Astrocyte (in vitro differentiated cells and primary cell): ENCODE results near the gene CTBP2. TPM values are rescaled to one million over a fixed set of nuclear protein-coding genes. Genes with fewer than 3 reads are reported as not detected.

Experiments used
- DNase-seq: peaks from one replicate; pipeline ENCODE4 v3.0.0-alpha.2; 2010; ENCODE audit warnings: low read depth
- FAIRE-seq: peaks from 2 replicates; lab custom pipeline; 2011; peaks lifted over from hg19 to GRCh38; lab: Jason Lieb, UNC
- H2AFZ ChIP-seq: 2 replicates; pipeline ENCODE4 v1.6.0; 2012; ENCODE audit warnings: low read depth, low read length, inconsistent platforms
- H3K27ac ChIP-seq: 2 replicates; pipeline ENCODE4 v1.5.1; 2011; ENCODE audit warnings: low read depth, low read length, inconsistent platforms
- H3K27me3 ChIP-seq: 2 replicates; pipeline ENCODE4 v1.6.0; 2011; ENCODE audit warnings: low read length, inconsistent platforms; ENCODE audit not compliant: insufficient read depth
- H3K36me3 ChIP-seq: 2 replicates; pipeline ENCODE4 v1.5.1; 2011; ENCODE audit warnings: low read length, inconsistent platforms; ENCODE audit not compliant: insufficient read depth
- H3K4me1 ChIP-seq: 2 replicates; pipeline ENCODE4 v1.5.1; 2011; ENCODE audit warnings: low read length, inconsistent platforms; ENCODE audit not compliant: insufficient read depth
- H3K4me2 ChIP-seq: 2 replicates; pipeline ENCODE4 v1.6.0; 2012; ENCODE audit warnings: low read length, inconsistent platforms
- H3K4me3 ChIP-seq: 2 replicates; pipeline ENCODE4 v1.5.1; 2011; ENCODE audit warnings: low read depth, mild to moderate bottlenecking, low read length, inconsistent platforms; ENCODE audit not compliant: insufficient read depth
- H3K79me2 ChIP-seq: 2 replicates; pipeline ENCODE4 v1.6.0; 2012; ENCODE audit warnings: mild to moderate bottlenecking, low read length, inconsistent platforms; ENCODE audit not compliant: insufficient read depth
- H3K9ac ChIP-seq: 2 replicates; pipeline ENCODE4 v1.6.0; 2012; ENCODE audit warnings: mild to moderate bottlenecking, low read length, inconsistent platforms
- H3K9me3 ChIP-seq: 2 replicates; pipeline ENCODE4 v1.5.1; 2012; ENCODE audit warnings: low read depth, mild to moderate bottlenecking, low read length, inconsistent platforms; ENCODE audit not compliant: insufficient read depth
- H4K20me1 ChIP-seq: 2 replicates; pipeline ENCODE4 v1.6.0; 2012; ENCODE audit warnings: low read length, inconsistent platforms; ENCODE audit not compliant: insufficient read depth
- H3K27ac Mint-ChIP-seq: one replicate; pipeline ENCODE4 v1.8.0; 2021; ENCODE audit warnings: mild to moderate bottlenecking, mixed read lengths; ENCODE audit not compliant: unreplicated experiment
- H3K27me3 Mint-ChIP-seq: one replicate; pipeline ENCODE4 v1.8.0; 2021; ENCODE audit warnings: low read depth, mixed read lengths; ENCODE audit not compliant: unreplicated experiment
- H3K36me3 Mint-ChIP-seq: one replicate; pipeline ENCODE4 v1.8.0; 2021; ENCODE audit warnings: low read depth, mixed read lengths; ENCODE audit not compliant: unreplicated experiment
- H3K4me1 Mint-ChIP-seq: one replicate; pipeline ENCODE4 v1.8.0; 2021; ENCODE audit warnings: low read depth, mixed read lengths; ENCODE audit not compliant: unreplicated experiment
- H3K4me3 Mint-ChIP-seq: one replicate; pipeline ENCODE4 v1.8.0; 2021; ENCODE audit warnings: mild to moderate bottlenecking, moderate library complexity, mixed read lengths; ENCODE audit not compliant: unreplicated experiment
- H3K9me3 Mint-ChIP-seq: one replicate; pipeline ENCODE4 v1.8.0; 2021; ENCODE audit warnings: mild to moderate bottlenecking, mixed read lengths; ENCODE audit not compliant: unreplicated experiment
- CTCF ChIP-seq: IDR thresholded peaks from 2 replicates; pipeline ENCODE4 v1.5.1; 2011; ENCODE audit warnings: low read depth, mild to moderate bottlenecking, inconsistent platforms, low read length, moderate library complexity; ENCODE audit not compliant: insufficient read depth
- EZH2 ChIP-seq: IDR thresholded peaks from 2 replicates; pipeline ENCODE4 v1.6.1; 2012; ENCODE audit warnings: mild to moderate bottlenecking, low read length, inconsistent platforms; ENCODE audit not compliant: insufficient read depth
- total RNA-seq: library from RNA; stranded (reverse); gene quantifications from 2 replicates; pipeline ENCODE4 v1.2.1, GENCODE V29; 2021

CTBP2 gene
- total RNA-seq, 1 donor from 2014 or later, result 109 TPM

GRCh38 chr10:125135771-125136035 lies 24.7 kb downstream of the CTBP2 start:
- Mint-ChIP-seq H3K4me3 (no peak overlapping the region), H3K4me1 (peaks cover 46% of the 10 kb centered on the region), H3K36me3 (peaks cover 24% of the 10 kb centered on the region), H3K27ac (no peak overlapping the region), H3K9me3 (no peaks in the 10 kb centered on the region), H3K27me3 (no peaks in the 10 kb centered on the region)
- H3K27me3 ChIP-seq, result no peaks in the 10 kb centered on the region
- FAIRE-seq, result no peak
- no peak overlapping the region for H3K4me3 ChIP-seq
- H3K27ac ChIP-seq, result no peak overlapping the region
- peaks cover 11% of the 10 kb centered on the region for H3K36me3 ChIP-seq
- H3K9ac ChIP-seq, result no peak overlapping the region
- H3K4me2 ChIP-seq, result no peak overlapping the region
- no peaks in the 10 kb centered on the region for H3K9me3 ChIP-seq
- no peak overlapping the region for H2AFZ ChIP-seq
- no peak for DNase-seq
- TF ChIP-seq CTCF, result no peak
- TF ChIP-seq EZH2, result no peak
- peaks cover 100% of the 10 kb centered on the region for H4K20me1 ChIP-seq
- H3K79me2 ChIP-seq, result peaks cover 100% of the 10 kb centered on the region
- H3K4me1 ChIP-seq, result peaks cover 6% of the 10 kb centered on the region

GRCh38 chr10:125134916-125135770 lies 25.2 kb downstream of the CTBP2 start:
- peaks cover 6% of the 10 kb centered on the region for H3K4me1 ChIP-seq
- H2AFZ ChIP-seq, result no peak overlapping the region
- H3K9me3 ChIP-seq, result no peaks in the 10 kb centered on the region
- H3K36me3 Mint-ChIP-seq, result peaks cover 25% of the 10 kb centered on the region
- H3K4me3 Mint-ChIP-seq, result peak overlapping the region; percentile 54
- no peaks in the 10 kb centered on the region for H3K9me3 Mint-ChIP-seq
- H3K4me1 Mint-ChIP-seq, result peaks cover 44% of the 10 kb centered on the region
- H3K79me2 ChIP-seq, result peaks cover 100% of the 10 kb centered on the region
- H3K27me3 Mint-ChIP-seq, result no peaks in the 10 kb centered on the region
- H3K27me3 ChIP-seq, result no peaks in the 10 kb centered on the region
- H3K4me3 ChIP-seq, result no peak overlapping the region
- H3K9ac ChIP-seq, result no peak overlapping the region
- TF ChIP-seq CTCF (no peak), EZH2 (no peak)
- FAIRE-seq (no peak), DNase-seq (no peak)
- H3K36me3 ChIP-seq, result peaks cover 11% of the 10 kb centered on the region
- peaks cover 100% of the 10 kb centered on the region for H4K20me1 ChIP-seq
- no peak overlapping the region for H3K27ac ChIP-seq
- no peak overlapping the region for H3K4me2 ChIP-seq
- peak overlapping the region; percentile 66 for H3K27ac Mint-ChIP-seq

- Histone ChIP-seq H3K27me3 (no peaks in the 10 kb centered on the region), H3K27ac (no peak overlapping the region), H3K4me2 (no peak overlapping the region), H4K20me1 (peaks cover 98% of the 10 kb centered on the region), H3K9ac (no peak overlapping the region), H3K9me3 (no peaks in the 10 kb centered on the region), H3K4me3 (no peak overlapping the region), H3K4me1 (peaks cover 6% of the 10 kb centered on the region), H2AFZ (no peak overlapping the region), H3K36me3 (peaks cover 11% of the 10 kb centered on the region), H3K79me2 (peaks cover 98% of the 10 kb centered on the region)
- H3K4me1 Mint-ChIP-seq, result peaks cover 43% of the 10 kb centered on the region
- H3K9me3 Mint-ChIP-seq, result no peaks in the 10 kb centered on the region
- no peak overlapping the region for H3K4me3 Mint-ChIP-seq
- FAIRE-seq, result no peak
- TF ChIP-seq EZH2, result no peak
- no peak for TF ChIP-seq CTCF
- no peak for DNase-seq
- peaks cover 25% of the 10 kb centered on the region for H3K36me3 Mint-ChIP-seq
- H3K27me3 Mint-ChIP-seq, result no peaks in the 10 kb centered on the region
- H3K27ac Mint-ChIP-seq, result no peak overlapping the region
Observed at GRCh38 chr10:125134483-125134848, 25.9 kb downstream of the CTBP2 start.
